ENCODE data around the gene SPDEF.

The SPDEF gene

DNA sequence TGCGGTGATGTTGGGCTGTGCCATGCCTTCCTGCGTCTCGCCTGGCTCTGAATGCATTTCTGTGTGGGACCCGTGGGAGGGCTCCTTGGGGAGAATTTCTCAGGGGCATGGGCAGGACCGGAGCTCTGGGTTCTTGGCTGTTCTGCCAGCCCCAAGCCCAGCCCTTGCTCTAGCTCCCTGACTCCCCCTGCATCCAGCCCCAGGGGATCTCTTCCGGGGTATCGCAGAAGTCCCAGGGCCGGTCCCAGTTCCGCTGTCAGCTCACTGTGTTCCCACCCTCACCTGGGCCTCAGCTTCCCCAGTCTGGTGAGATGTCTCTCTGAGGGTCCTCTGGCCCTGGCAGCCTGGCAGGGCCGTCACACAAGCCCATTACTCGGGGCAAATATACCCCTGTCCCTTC lies 20.5 kb downstream of the SPDEF start:
- TF ChIP-seq, protein P1, sequence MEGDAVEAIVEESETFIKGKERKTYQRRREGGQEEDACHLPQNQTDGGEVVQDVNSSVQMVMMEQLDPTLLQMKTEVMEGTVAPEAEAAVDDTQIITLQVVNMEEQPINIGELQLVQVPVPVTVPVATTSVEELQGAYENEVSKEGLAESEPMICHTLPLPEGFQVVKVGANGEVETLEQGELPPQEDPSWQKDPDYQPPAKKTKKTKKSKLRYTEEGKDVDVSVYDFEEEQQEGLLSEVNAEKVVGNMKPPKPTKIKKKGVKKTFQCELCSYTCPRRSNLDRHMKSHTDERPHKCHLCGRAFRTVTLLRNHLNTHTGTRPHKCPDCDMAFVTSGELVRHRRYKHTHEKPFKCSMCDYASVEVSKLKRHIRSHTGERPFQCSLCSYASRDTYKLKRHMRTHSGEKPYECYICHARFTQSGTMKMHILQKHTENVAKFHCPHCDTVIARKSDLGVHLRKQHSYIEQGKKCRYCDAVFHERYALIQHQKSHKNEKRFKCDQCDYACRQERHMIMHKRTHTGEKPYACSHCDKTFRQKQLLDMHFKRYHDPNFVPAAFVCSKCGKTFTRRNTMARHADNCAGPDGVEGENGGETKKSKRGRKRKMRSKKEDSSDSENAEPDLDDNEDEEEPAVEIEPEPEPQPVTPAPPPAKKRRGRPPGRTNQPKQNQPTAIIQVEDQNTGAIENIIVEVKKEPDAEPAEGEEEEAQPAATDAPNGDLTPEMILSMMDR (IDR thresholded peaks at IDR 0.05; ENCODE audit: low read depth, low read length, poor library complexity, severe bottlenecking): no peak
- TF ChIP-seq EZH2phosphoT487 (IDR thresholded peaks at IDR 0.05; ENCODE audit: borderline replicate concordance, low read length): no peak
- Histone ChIP-seq H3K27me3 (ENCODE audit: control insufficient read depth, low read length) (no peaks in the 10 kb centered on the region), H3K4me1 (ENCODE audit: control insufficient read depth, low read length) (no peaks in the 10 kb centered on the region), H3K27ac (ENCODE audit: low read depth, low read length) (no peak overlapping the region), H3K4me2 (ENCODE audit: low read length) (no peak overlapping the region), H3K36me3 (ENCODE audit: control insufficient read depth, low read length) (no peaks in the 10 kb centered on the region), H3K9me2 (replicated peaks; ENCODE audit: control insufficient read depth, low read length) (no peaks in the 10 kb centered on the region), H4K20me1 (ENCODE audit: control insufficient read depth, insufficient read depth, low read depth, low read length) (no peaks in the 10 kb centered on the region), H3K9me3 (ENCODE audit: control insufficient read depth, insufficient read depth, low read length) (no peaks in the 10 kb centered on the region), H3K4me3 (ENCODE audit: low read length) (no peak overlapping the region), H3F3A (ENCODE audit: control insufficient read depth, insufficient read depth) (no peaks in the 10 kb centered on the region), H3K79me2 (ENCODE audit: control insufficient read depth, low read length) (no peaks in the 10 kb centered on the region)

DNA sequence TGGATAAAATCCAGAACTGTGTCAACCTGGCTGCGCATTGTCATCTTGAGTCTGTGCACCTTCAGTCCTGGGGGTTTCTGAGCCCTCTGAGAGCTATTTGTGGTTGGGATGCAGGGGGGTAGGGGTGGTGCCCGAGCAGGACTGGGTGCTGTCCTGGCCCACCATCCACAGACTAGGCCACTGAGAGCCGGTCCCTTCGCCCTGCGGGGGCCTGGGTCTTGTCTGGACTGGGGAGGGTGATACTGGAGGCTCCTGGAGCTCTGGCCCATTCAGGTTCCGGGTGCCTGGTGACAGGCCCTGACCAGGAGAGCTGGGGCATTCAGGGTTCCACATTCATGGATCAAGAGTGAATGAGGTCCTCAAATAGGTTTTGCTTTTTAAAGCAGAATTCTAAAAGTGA lies 20.9 kb downstream of the SPDEF start:
- Histone ChIP-seq H3K4me1 (ENCODE audit: control insufficient read depth, low read length) (no peaks in the 10 kb centered on the region), H3F3A (ENCODE audit: control insufficient read depth, insufficient read depth) (no peaks in the 10 kb centered on the region), H3K79me2 (ENCODE audit: control insufficient read depth, low read length) (no peaks in the 10 kb centered on the region), H3K9me2 (replicated peaks; ENCODE audit: control insufficient read depth, low read length) (no peaks in the 10 kb centered on the region), H3K27me3 (ENCODE audit: control insufficient read depth, low read length) (no peaks in the 10 kb centered on the region), H3K4me2 (ENCODE audit: low read length) (no peak overlapping the region), H3K27ac (ENCODE audit: low read depth, low read length) (no peak overlapping the region), H3K9me3 (ENCODE audit: control insufficient read depth, insufficient read depth, low read length) (no peaks in the 10 kb centered on the region), H3K4me3 (ENCODE audit: low read length) (no peak overlapping the region), H4K20me1 (ENCODE audit: control insufficient read depth, insufficient read depth, low read depth, low read length) (no peaks in the 10 kb centered on the region), H3K36me3 (ENCODE audit: control insufficient read depth, low read length) (no peaks in the 10 kb centered on the region)
- TF ChIP-seq, protein P1 (IDR thresholded peaks at IDR 0.05; ENCODE audit: low read depth, low read length, poor library complexity, severe bottlenecking): no peak

DNA sequence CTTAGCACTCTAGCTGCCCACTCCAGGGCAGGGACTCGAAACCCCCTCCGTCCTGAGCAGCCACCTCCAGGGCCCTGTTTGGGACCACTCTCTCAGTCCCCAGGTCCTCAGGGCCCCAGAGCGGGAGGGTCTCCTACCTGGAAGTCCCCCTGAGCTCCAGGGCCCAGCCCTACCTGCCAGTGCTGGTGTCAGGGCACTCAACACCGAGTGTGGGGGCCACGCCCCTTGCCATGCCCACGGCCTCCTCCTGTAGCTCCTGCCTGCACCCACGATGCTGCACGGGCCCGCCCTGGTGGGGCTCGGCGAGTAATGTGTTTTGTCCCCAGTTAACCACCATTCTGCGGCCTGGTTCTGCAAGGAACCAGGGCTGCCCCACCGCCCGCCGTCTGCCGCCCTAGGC lies 21.5 kb downstream of the SPDEF start:
- no peaks in the 10 kb centered on the region for H3K36me3 ChIP-seq (ENCODE audit: control insufficient read depth, low read length)
- H3K4me2 ChIP-seq (ENCODE audit: low read length): no peak overlapping the region
- no peak overlapping the region for H3K4me3 ChIP-seq (ENCODE audit: low read length)
- no peaks in the 10 kb centered on the region for H4K20me1 ChIP-seq (ENCODE audit: control insufficient read depth, insufficient read depth, low read depth, low read length)
- TF ChIP-seq, protein P1 (IDR thresholded peaks at IDR 0.05; ENCODE audit: low read depth, low read length, poor library complexity, severe bottlenecking): no peak
- TF ChIP-seq EZH2phosphoT487 (IDR thresholded peaks at IDR 0.05; ENCODE audit: borderline replicate concordance, low read length): no peak
- no peaks in the 10 kb centered on the region for H3K9me3 ChIP-seq (ENCODE audit: control insufficient read depth, insufficient read depth, low read length)
- H3K79me2 ChIP-seq (ENCODE audit: control insufficient read depth, low read length): no peaks in the 10 kb centered on the region
- no peaks in the 10 kb centered on the region for H3K4me1 ChIP-seq (ENCODE audit: control insufficient read depth, low read length)
- no peaks in the 10 kb centered on the region for H3K9me2 ChIP-seq (replicated peaks; ENCODE audit: control insufficient read depth, low read length)
- H3K27me3 ChIP-seq (ENCODE audit: control insufficient read depth, low read length): no peaks in the 10 kb centered on the region
- no peaks in the 10 kb centered on the region for H3F3A ChIP-seq (ENCODE audit: control insufficient read depth, insufficient read depth)
- H3K27ac ChIP-seq (ENCODE audit: low read depth, low read length): no peak overlapping the region

DNA sequence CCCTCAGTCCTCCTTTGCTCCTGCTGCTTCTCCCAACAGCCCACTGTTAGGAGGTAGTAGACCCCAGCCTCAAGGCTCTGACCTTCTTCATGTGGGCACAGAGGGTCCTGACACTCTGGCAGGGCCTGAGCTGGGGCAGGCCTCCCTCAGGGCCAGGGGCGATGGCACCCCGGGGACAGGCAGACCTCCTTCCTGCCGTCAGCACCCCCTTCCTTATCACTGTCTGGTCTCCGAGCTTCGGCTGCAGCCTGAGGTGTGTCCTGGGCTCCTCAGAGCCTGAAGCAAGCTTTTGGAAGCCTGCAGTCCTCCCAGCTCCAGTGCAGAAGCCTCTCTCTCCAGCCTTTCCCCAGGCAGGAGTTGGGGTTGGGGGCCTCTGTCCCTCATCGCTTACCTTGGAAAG lies 22.0 kb downstream of the SPDEF start:
- H3K9me3 ChIP-seq (ENCODE audit: control insufficient read depth, insufficient read depth, low read length): no peaks in the 10 kb centered on the region
- no peak overlapping the region for H3K27ac ChIP-seq (ENCODE audit: low read depth, low read length)
- H3K27me3 ChIP-seq (ENCODE audit: control insufficient read depth, low read length): no peaks in the 10 kb centered on the region
- TF ChIP-seq, protein P1 (IDR thresholded peaks at IDR 0.05; ENCODE audit: low read depth, low read length, poor library complexity, severe bottlenecking): no peak
- TF ChIP-seq EZH2phosphoT487 (IDR thresholded peaks at IDR 0.05; ENCODE audit: borderline replicate concordance, low read length): no peak
- no peaks in the 10 kb centered on the region for H3K4me1 ChIP-seq (ENCODE audit: control insufficient read depth, low read length)
- H3K4me3 ChIP-seq (ENCODE audit: low read length): no peak overlapping the region
- H3K79me2 ChIP-seq (ENCODE audit: control insufficient read depth, low read length): no peaks in the 10 kb centered on the region
- H3K36me3 ChIP-seq (ENCODE audit: control insufficient read depth, low read length): no peaks in the 10 kb centered on the region
- no peak overlapping the region for H3K4me2 ChIP-seq (ENCODE audit: low read length)
- no peaks in the 10 kb centered on the region for H3K9me2 ChIP-seq (replicated peaks; ENCODE audit: control insufficient read depth, low read length)
- H4K20me1 ChIP-seq (ENCODE audit: control insufficient read depth, insufficient read depth, low read depth, low read length): no peaks in the 10 kb centered on the region
- no peaks in the 10 kb centered on the region for H3F3A ChIP-seq (ENCODE audit: control insufficient read depth, insufficient read depth)

All from DOHH2 (cell line).